Activated CD4-positive, alpha-beta T cell treated with anti-CD3 and anti-CD28 coated beads for 4 hours (primary cell): ENCODE results near the gene GVQW3.

Experiments used
- DNase-seq, 2 donors: peaks; one replicate each; pipeline ENCODE4 v3.0.0-alpha.2; 2020

GVQW3 gene

DNA sequence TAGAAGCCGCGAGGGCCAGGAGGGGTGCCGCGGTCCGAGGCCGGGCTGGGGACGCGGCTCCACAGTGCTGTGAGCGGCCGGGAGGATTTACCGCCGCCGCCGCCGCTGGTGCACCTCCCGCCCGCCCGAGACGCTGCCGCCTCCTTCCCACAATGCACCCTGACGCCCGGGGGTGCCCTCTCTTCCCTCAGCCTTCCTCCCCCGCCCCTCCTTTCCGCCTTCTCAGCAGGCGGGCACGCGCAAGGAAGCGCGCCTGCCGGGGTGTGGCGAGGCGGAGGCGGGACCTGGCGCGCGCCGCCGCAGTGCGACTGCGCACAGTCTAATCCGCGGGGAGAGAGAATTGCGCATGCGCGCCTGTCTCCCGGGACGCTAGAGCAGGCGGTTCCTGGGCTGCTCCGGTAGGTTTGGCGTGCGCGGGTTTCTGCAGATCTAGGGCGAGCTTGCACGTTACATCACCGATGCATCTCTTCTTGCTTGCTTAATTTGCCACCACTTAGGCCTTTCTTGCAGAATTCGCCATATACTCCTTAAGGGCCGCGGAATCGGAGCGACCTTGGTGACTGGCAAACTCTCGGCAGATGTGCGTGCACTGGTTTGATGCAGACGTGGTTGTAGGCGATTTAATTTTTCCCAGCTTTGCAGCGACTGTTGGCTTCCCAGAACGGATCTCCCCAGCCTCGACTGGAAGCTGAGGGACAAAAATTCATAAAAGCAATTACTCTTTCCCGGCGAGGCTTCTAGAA, at the start of gene GVQW3, which contains the start of gene THAP12:
Gene GVQW3, plus strand, starts transcription at position 347 of the 743 bp plus-strand sequence. CDS start 506 bp downstream, outside the sequence.
Gene THAP12, minus strand, starts transcription at position 156 of the 743 bp plus-strand sequence. CDS start 296 bp downstream, outside the sequence.
- DNase-seq: peak; percentile 96 to 97

- no peak for DNase-seq
Measured at GRCh38 chr11:76334826-76335389, 46.2 kb upstream of the GVQW3 start.

- DNase-seq: no peak
Measured at GRCh38 chr11:76335842-76336241, 45.3 kb upstream of the GVQW3 start.

DNA sequence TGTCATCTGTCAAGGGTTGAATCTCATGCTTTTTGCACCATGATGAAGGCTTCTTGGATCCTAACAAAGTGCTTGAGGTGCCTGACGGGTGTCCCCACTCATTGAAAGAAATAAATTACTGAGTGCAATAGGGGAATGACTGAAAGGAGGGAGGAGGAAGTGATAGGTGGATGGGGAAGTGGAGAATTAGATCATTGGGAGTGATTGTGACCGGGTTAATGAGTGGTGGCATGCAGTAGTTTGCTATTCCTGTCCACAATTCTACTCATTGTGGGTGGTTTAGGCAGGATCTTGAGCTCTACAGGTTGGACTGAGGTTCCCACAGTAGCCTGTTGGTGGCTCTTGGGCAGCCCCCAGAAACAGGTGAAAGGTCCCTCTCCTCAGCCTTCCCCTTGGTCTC, 44.5 kb upstream of the GVQW3 start:
- no peak for DNase-seq

GRCh38 chr11:76337469-76337868, 43.7 kb upstream of the GVQW3 start:
- no peak for DNase-seq

DNA sequence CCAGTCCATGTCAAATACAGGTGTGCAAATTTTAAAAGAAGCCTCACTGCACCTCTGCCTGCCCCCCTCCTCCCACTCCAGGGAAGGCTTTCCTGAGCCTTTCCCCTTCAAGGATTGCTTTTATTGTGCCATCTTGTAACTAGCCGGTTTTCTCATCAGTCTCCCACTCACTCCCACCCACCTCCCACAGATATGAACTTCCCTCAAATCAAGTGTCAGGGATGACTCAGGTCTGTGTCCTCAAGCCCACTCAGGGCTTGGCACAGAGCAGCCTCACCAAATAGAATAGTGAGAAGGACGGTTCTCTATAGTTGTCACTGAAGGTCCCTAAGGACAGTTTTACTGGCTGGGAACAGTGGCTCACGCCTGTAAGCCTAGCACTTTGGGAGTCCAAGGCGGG, 43.2 kb upstream of the GVQW3 start:
- DNase-seq: peak in 1 of 2 donors; percentile 17

GRCh38 chr11:76339221-76339620, 41.9 kb upstream of the GVQW3 start:
- DNase-seq: no peak

GRCh38 chr11:76347466-76347865, 33.7 kb upstream of the GVQW3 start:
- no peak for DNase-seq

DNA sequence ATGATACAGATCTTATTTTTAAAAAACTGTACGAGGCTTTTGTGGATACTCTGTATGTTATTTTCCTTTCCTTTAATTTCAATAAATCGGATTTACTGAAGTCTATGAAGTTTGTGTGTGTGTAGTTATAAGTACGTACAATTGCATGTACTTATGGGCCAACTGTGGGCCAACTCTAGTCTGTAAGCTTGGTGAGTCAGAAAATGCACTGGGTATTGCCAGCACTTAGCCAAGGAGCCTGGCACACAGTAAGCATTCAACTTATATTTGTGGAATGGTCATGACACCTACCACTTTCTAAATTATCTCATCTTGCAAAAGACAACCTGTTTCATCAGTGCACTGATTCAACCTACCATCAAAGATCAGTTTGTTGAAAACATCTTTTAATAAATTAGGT, 32.8 kb upstream of the GVQW3 start:
- DNase-seq: no peak

DNA sequence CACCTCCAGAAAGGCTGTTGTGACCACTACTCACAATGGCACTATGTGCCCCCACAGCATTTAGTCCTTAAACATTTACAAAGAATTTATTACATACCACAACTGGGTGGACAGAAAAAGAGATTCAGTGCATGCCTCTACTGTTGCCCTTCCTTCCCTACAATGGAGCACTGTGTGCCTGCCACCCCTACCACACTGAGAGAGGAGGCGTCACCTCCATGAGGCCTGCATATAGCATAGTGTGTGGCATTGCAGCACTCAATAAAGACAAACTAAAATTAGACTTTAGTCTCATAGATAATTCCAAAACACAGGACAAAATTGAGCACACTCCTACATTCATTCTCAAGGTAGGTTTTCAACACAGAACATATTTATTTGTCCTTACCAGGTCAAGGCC, 26.0 kb upstream of the GVQW3 start:
- DNase-seq: no peak

DNA sequence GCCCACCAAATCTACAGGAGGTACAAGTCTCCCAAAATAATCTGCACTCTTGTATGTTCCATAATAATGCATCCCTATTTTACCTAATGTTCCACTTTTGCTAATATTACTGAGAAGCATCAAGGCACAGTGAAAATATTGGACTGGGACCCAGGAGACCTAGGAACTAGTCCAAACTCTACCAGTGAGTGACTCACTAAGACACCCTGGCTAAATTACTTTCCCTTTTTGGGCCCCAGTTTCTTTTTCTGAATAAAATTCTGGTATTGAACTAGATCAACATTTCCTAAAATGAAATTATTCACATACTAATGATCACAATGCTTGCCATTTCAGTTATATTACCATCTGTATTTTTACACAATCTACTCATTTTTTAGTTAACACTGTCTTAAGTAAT, 19.7 kb upstream of the GVQW3 start:
- no peak for DNase-seq

GRCh38 chr11:76361776-76362175, 19.3 kb upstream of the GVQW3 start:
- DNase-seq: no peak

GRCh38 chr11:76362716-76363115, 18.4 kb upstream of the GVQW3 start:
- no peak for DNase-seq

- DNase-seq: no peak
Measured at GRCh38 chr11:76365038-76365679, 16.0 kb upstream of the GVQW3 start.

DNA sequence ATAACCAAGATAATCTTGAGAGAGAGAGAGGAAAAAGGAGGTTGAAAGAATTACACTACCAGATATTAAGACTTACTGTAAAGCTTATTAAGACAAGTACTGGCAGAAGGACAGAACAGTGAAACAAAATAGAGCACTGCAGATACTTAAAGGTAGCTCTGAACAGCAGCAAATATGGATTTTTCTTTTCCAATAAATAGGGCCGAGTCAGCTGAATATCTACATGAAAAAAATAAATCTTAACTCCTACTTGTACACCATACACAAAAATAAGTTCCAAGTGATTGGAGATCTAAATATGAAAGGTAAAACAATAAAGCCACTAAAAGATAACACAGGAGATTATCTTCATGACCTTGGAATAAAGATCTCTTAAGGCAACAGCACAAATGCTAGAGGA, 12.6 kb upstream of the GVQW3 start:
- DNase-seq: no peak

- no peak for DNase-seq
Measured at GRCh38 chr11:76369406-76369805, 11.7 kb upstream of the GVQW3 start.

GRCh38 chr11:76371170-76371569, 10.0 kb upstream of the GVQW3 start:
- DNase-seq: peak; percentile 20 to 39

DNA sequence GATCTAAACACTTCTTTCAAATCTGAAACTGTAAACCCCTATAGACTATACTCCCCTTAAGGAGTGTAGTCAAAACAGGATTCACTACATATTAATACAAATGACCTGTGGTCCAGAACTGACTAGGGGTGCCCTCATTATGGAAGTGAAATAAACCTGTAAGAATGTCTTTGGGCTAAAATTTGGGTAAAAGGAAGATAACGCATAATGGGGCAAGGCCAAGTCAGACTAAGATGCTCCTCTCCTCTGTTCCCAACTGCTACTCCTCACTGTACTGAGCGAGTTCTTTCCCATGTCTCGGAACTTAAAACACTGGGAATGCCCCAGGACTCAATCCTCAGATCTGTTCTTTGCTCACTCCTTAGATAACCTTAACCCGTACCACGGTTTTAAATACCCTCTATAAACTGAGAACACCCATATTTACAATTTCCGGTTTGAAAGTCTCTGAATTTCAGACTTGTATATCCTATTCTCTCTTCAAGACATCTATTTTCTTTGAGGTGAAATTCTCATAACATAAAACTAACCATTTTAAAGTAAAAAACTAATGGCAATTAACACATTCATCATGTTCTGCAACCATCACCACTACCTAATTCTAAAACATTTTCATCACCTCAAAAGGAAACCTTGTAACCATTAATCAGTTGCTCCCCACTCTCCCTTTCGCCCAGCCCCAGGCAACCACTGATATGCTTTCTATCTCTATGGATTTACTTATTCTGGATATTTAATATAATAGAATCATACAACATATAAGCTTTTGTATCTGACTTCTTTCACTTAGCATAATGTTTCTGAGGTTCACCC, 4.2 kb upstream of the GVQW3 start:
- no peak for DNase-seq

GRCh38 chr11:76379807-76380158, 1.3 kb upstream of the GVQW3 start:
- DNase-seq: no peak

GRCh38 chr11:76380159-76380976, 755 bp upstream of the GVQW3 start:
- peak; percentile 34 to 52 for DNase-seq

- DNase-seq: no peak
Measured at GRCh38 chr11:76382209-76382608, 1.1 kb downstream of the GVQW3 start.

DNA sequence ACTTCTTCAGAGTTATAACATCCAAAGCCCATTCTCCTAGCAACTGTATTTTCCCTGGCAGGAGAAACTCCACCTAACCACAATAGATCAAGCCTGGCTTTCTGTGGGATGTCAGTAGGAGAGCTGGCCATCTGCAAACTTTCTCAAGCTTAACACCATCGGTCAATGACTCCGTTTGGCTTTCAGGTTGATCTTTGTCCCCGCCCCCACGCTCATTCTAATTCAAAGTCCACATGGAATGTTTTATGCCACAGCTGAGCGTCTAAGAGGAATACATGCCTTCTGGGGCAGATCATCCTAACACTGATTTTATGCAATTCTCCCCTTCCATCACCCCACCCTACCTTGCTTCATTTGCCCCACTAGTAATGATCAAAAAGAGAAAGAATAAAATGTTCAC, 4.8 kb downstream of the GVQW3 start:
- no peak for DNase-seq
